Activated CD8-positive, alpha-beta memory T cell treated with anti-CD3 and anti-CD28 coated beads, Interleukin-2, amount 50 U/mL, for 24 hours (primary cell): ENCODE measurements around the gene PLXNA3.

Experiments used
- DNase-seq: peaks from one replicate; pipeline ENCODE4 v3.0.0-alpha.2; 2020; ENCODE audit errors: extremely low read depth

The PLXNA3 gene

DNA sequence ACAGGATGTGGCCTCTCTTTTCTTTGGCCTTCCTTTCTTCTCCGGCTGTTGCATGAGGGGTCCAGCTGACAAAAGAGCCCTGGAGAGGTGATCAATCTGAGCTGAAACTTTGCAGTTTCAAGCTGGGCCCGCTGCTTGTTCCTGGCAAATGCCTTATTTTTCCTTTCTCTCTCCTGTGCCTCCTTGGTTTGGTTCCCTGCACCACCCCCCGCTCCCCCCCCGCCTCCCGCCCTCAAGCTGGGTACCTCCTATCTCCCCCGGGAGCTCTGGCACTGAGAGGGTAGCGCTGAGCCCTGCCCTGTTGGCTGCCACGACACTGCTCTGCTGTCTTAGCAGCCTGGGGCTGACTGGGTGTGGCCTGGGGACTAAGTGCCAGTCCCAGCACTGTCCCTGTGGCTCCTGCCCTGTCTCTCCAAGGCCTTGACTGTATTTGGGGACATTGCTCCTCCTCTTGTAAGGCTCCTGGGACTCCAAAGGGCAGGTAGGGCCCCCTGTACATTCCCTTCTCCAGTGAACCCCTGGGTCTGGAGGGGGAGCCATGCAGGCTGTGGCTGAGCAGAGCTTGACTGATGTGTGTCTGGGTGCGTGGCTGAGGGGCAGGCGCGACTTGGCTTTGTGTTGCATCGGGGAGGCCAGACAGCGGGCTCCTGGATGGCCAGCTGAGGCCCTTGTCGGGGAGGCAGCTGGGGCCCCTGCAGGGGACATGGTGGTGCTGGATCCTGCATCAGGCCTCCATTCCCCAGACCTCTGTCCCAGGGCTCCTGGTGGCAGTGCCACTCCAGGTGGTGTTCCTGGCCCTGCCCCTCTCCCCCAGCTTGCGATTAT, 1.1 kb downstream of the PLXNA3 start:
- no peak for DNase-seq

DNA sequence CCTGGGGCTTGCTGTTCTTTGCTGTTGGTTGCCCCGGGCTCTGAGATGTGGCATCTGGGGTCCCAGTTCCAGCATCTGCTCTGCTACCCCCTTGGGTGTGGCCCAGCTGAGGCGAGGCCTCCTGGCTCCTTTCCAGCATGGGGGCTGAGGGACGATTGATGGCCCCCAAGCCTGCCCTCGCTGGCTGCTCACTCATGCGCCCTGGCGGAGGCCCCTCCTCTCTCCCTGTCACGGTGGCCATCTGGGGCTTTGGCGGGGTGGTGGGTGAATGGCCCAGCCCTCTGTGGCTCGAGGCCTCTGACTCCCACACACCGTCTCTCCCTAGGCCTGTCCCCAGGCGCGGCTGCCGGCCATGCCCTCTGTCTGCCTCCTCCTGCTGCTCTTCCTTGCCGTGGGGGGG, 1.8 kb downstream of the PLXNA3 start:
- no peak for DNase-seq

DNA sequence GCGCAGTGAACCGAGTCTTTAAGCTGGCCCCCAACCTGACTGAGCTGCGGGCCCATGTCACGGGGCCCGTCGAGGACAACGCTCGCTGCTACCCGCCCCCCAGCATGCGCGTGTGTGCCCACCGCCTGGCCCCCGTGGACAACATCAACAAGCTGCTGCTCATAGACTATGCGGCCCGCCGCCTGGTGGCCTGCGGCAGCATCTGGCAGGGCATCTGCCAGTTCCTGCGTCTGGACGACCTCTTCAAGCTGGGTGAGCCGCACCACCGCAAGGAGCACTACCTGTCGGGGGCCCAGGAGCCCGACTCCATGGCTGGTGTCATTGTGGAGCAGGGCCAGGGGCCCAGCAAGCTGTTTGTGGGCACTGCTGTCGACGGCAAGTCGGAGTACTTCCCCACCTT, 2.2 kb downstream of the PLXNA3 start:
- DNase-seq = no peak

DNA sequence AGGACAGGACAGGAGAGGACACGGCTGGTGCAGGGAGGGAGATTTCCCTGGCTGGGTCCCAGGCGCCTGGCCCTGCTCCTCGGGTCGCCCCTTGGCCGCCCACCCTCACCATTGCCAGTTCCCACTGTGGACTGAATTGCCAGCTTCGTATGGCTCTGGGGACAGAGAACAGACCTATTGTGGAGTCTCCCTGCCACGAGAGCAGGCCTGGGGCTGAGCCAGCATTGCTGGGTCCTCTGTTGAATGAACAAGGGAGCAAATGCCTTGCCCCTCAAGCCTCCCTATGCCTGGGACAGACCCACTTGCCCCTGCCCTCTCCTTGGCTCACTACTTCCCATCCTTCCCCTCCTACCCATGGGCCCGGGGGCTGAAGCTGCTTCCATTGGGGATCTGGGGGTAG, 4.3 kb downstream of the PLXNA3 start:
- no peak for DNase-seq

DNA sequence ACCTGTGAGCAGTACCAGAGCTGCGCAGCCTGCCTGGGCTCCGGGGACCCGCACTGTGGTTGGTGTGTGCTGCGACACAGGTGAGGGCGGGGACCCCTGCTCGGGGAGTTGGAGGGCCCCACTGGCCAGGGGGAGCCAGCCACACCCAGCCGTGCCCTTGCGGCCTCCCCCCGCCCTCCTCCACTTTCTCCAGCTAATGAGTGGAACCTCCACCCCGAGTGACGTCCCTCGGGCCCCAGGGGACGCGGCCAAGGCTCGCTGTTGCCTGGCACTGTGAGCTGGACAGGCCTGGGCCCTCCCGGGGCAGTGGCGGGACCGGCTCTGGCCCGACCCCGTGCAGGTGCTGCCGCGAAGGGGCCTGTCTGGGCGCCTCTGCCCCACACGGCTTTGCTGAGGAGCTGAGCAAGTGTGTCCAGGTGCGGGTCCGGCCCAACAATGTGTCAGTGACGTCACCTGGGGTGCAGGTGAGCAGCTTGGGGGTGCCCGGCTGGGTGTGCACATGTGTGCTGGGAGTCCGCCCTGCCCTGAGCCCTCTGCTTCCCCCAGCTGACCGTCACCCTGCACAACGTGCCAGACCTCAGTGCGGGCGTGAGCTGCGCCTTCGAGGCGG, 5.6 kb downstream of the PLXNA3 start:
- DNase-seq = no peak

DNA sequence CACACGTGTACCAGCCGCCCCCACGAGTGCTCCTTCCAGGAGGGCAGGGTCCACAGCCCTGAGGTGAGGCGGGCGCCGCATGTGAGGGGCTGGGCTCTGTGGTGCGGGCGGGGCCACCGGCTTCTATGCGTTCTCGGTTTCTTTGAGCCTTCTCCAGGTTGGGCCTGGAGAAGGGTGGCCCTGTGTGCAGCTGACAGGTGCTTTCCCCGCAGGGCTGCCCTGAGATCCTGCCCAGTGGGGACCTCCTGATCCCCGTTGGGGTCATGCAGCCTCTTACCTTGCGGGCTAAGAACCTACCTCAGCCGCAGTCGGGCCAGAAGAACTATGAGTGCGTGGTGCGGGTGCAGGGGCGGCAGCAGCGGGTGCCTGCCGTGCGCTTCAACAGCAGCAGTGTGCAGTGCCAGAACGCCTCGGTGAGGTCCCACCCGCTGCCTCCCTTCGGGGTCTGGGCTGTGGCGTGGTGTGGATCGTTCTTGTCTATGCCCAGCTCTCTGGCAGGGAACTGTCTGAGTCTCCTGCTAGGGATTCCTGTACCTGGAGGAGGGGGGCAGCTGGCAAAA, 6.8 kb downstream of the PLXNA3 start:
- DNase-seq = no peak

DNA sequence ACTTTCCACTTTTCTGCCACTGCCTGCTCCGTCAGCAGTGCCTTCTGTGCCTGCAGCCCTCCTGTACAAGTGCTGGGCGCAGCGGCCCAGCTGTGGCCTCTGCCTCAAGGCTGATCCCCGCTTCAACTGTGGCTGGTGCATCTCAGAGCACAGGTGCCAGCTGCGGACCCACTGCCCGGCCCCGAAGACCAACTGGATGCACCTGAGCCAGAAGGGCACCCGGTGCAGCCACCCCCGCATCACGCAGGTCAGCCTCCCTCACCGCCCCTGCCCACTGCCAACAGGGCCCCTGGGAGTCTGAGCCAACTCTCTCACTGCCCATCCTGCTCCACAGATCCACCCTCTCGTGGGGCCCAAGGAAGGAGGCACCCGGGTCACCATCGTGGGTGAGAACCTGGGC, 7.5 kb downstream of the PLXNA3 start:
- no peak for DNase-seq

DNA sequence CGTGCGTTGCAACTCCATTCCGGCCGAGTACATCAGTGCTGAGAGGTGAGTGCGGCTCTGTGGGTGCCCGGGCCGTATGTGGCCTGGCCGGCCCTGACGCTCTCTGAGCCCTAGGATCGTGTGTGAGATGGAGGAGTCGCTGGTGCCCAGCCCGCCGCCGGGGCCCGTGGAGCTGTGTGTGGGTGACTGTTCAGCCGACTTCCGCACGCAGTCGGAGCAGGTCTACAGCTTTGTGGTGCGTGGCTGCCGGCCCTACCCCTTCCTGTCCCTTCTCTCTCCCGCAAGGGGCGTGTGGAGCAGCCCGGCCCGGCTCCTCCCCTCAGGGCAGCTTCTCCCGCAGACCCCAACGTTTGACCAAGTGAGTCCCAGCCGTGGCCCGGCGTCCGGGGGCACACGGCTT, 8.0 kb downstream of the PLXNA3 start:
- no peak for DNase-seq

DNA sequence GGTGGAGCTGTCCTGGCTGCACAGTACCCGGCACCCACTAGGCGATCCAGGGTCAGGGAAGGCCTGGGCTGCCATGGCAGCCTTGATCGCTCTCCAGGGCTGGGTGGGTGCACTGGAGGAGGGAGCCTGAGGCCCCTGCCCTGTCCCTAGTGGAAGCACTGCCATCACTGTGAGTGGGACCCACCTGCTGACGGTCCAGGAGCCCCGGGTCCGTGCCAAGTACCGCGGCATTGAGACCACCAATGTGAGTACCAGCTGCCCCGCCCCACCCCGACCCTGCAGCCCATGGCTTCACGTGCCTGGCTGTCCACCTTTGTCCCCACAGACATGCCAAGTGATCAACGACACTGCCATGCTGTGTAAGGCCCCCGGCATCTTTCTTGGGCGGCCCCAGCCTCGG, 8.8 kb downstream of the PLXNA3 start:
- no peak for DNase-seq

DNA sequence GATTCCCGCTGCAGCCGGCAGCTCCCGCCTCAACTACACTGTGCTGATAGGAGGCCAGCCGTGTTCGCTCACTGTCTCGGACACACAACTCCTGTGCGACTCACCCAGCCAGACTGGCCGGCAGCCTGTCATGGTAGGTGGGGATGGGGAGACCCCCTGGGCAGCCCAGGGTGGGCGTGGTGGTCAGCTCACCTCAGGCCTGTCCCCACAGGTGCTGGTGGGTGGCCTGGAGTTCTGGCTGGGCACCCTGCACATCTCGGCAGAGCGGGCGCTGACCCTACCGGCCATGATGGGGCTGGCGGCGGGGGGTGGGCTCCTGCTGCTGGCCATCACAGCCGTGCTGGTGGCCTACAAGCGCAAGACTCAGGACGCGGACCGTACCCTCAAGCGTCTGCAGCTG, 9.5 kb downstream of the PLXNA3 start:
- DNase-seq = no peak

DNA sequence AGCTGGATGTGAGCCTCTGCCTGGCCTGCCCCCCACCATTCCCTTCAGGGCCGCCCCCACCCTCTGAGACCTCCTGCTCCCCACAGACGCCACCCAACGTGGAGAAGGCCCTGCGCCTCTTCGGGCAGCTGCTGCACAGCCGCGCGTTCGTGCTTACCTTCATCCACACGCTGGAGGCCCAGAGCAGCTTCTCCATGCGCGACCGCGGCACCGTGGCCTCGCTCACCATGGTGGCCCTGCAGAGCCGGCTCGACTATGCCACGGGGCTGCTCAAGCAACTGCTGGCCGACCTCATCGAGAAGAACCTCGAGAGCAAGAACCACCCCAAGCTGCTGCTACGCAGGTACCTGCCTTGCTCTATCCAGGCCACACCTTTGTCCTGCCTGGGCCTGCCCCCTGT, 10.1 kb downstream of the PLXNA3 start:
- no peak for DNase-seq

DNA sequence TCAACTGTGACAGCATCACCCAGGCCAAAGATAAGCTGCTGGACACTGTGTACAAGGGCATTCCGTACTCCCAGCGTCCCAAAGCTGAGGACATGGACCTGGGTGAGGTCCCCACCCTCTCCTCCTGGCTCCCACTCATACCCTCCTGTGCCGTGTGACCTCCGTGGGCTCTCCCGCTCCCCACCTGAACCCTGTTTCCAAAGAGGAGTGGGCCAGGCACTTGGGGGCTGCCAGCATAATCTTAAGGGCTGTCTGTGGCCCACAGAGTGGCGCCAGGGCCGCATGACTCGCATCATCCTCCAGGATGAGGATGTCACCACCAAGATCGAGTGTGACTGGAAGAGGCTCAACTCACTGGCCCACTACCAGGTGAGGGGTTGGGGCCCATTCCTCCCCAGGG, 11.0 kb downstream of the PLXNA3 start:
- no peak for DNase-seq

DNA sequence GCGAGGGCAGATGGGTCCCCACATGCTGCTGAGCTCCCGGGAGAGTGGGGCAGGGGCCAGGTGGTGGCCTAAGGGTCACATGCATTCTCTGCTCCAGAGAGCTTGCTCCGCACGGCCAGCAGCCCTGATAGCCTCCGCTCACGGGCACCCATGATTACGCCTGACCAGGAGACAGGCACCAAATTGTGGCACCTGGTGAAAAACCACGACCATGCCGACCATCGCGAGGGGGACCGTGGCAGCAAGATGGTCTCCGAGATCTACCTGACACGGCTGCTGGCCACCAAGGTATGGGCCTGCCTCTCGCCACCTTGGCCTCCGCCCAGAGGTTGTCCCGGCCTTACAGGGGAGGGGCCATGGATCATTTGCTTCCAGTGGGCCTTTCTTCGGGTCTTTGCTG, 11.8 kb downstream of the PLXNA3 start:
- DNase-seq = no peak

DNA sequence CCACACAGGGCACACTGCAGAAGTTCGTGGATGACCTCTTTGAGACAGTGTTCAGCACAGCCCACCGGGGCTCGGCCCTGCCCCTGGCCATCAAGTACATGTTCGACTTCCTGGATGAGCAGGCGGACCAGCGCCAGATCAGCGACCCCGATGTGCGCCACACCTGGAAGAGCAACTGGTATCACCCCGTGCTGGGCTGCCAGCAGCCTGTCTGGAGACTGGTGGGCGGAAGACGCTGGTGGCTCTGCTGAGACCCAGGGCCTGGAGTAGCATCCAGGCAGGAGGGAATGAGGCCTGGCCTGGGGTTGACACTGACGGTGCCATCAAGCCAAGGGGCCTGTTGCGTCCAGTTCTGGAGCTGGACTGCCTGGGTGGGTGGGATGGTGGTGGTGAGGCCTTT, 12.4 kb downstream of the PLXNA3 start:
- DNase-seq = no peak

DNA sequence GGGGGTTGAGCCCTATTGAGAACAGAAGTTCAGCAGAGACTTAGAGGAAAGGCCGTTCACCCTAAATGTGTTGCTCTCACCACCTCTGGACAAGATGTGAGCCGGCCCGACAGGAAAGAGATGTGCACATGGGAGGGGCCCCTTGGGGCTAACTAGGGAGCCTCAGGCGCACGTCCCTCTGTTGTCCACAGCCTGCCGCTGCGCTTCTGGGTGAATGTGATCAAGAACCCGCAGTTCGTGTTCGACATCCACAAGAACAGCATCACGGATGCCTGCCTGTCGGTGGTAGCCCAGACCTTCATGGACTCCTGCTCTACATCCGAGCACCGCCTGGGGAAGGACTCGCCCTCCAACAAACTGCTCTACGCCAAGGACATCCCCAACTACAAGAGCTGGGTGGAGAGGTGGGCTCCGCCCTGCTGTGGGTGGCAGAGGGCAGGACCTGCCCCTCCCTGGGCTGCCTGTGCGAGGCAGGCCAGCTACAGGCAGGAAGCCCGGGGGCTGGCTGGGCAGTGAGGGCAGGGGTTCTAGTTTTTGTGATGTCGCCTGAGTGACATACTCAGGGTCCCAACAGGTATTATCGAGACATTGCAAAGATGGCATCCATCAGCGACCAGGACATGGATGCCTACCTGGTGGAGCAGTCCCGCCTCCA, 13.0 kb downstream of the PLXNA3 start:
- DNase-seq = no peak

DNA sequence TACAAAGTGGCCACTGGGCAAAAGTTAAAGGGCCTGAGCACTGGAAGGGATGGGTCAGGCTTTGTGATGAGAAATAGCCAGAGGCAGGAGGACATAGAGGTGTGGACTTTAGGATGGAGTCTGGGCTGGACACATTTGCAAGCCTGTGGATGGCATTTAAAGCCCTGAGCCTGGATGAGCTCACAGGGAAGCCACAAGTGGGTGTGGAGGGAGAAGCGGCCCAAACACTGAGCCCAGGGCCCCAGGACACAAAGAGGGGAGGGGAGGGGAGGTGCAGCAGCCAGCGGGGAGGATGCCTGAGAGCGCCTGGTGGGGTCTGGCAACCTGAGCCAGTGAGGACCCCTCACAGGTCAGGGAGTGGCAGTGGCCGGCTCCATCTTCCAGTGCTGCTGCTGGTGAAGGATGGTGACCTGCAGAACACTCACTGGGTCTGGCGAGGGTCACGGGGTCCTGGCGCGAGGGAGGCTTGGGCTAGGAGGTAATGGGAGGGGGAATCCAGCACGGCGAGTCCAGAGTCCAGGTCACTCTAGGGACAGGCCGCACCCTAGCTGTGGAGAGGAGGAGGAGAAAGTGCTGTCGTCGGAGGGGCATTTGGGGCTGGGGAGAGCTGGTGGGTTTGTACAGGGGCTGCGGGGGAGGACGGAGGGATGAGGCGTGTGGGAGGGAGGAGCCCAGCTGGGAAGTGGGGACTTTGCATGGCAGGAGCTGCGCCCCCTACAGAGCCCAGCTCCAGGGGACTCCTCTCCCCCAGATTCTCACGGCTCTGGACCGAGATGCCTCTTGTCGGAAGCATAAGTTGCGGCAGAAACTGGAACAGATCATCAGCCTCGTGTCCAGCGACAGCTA, 14.0 kb downstream of the PLXNA3 start:
- no peak for DNase-seq

DNA sequence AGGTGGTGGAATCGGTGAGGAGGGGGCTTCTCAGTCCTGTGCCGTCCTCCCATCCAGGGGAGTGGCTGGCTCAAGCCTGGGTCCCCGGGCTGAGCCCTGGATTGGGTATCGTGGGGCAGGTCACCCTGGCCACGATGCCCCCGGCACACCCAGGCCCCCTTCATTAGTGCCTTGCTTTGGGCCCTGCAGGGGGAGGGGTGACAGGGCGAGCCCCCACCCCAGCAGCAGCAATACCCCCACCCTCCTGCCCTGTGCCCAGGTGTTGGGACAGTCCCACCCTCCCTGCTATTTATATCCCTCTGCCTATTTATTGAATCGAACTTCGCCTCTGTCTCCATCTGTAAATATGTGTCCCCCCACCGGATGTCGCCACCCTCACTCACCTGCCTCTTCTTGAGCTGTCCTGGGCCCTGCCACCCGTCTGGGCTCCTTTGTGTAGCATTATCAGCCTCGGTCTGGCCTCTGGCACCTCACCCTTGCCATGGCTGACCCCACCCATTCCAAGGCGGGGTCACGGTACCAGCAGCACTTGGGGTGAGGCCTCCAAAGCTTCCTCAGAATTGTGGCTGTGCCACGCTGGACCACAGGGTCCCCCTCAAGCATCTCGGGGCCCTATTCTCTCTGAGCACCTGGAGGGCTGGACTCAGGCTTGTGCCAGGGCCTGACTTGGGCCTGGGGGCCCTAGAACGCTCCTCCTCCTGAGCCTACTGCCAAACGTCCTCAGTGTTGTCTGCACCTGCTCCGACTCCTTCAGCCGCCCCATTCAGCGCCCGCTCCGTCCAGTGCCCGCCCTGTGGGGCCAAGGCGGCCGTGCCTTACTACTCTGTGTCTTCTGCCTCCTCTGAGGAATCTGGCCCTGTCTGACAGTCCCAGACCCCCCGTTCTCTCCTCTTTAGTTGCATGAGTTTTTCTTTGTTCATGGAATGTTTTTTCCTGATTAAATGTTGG, 14.9 kb downstream of the PLXNA3 start:
- no peak for DNase-seq

DNA sequence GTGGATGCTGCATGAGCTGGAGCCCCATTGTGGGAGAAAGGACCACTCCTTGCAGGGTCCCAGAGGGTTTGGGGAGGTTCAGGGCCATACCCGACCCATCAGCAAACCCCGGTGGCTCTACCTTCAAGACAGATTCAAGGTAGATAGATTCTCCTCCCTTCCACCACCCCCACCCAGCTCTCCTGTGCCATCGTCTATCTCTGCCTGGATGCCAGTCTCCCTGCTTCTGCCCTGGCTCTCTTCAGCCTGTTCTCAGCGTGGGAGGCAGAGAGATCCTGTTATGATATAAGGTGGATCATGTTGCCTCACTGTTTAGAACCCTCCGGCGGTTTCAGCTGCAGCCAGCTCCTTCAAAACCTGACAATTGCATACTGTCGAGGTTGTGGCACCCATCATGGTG, 15.6 kb downstream of the PLXNA3 start:
- DNase-seq = no peak

DNA sequence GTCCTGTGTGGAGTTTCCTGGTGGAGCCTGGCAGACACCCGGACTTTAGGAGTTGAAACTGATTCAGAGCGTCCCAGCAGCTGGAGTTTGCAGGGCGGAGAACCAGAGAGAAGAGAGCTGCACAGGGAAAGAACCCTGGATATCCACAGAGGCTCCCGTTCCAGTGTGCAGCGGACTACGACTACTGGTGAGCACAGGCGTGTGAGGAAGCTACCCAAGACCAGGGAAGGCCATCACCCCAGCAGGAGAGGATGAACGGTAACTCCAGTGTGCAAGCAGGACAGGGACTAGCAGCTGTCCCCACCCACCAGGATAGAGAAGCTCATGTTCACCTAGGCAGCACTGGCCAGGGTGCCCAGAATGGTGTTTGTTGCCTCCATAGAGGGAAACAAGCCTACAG, 18.7 kb downstream of the PLXNA3 start:
- DNase-seq = no peak

DNA sequence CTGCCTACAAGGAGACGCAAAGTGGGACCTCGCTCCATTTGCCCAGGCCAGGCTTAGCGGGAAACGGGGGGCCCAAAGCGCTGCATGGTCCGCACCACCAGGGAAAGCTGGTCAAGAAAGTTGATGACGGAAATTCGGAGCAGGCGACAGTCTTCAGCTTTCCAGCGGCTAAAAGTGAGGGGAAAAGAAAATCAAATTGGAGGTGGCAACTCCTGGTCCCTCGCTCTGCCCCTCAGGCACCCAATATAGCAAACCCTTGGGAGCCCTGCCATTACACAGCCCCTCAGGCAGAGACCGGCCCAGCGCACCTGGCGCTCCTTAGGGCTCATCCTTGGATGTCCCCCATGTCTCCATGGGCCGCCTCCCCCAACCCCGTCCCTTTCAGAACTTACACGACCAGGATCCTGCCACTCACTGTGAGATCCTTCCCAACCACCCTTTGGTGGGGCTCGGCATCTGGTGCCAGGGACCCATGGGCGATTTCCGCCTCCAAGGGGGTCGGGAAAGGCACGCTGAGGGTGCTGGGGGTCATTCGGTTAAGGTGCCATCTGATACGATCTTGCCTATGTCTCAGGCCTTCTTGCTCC, 19.9 kb downstream of the PLXNA3 start:
- no peak for DNase-seq
